ENCODE measurements around the gene NCCRP1.

The NCCRP1 gene

GRCh38 chr19:39181500-39182173 lies 15.1 kb upstream of the NCCRP1 start:
- DNase-seq = no peak

DNA sequence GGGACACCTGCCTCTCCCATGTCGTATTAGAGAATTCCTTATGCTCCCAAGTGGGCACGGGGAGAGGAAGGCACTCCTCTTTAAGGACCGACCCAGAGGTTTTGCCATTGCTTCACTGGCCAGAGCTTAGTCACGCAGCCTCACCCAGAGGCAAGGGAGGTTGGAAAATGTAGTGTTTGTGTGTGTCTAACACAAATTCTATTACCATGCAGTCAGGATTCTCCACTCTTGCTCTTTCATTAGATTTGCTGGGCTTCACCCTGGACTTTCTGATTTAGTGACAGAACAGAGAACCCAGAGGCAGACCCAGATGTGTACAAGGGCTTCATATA lies 14.6 kb upstream of the NCCRP1 start:
- DNase-seq = no peak

DNA sequence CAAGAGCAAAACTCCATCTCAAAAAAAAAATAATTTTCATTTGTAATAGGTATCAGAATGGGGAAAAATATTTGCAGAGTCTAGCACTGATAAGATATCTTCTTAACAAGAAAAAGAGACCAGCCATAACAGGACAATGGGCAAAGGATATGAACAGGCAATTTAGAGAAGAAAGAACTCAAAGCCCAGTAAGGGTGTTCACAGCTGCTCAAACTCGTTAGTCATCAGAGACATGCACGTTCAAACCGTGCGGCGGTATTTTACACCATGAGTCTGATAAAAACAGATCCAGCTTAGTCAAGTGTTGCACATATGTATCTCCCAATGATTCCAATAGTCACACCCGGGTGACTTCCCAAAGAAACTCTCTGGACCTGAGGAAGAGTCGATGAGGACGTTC lies 13.7 kb upstream of the NCCRP1 start:
- DNase-seq = no peak

GRCh38 chr19:39186391-39186790 lies 10.4 kb upstream of the NCCRP1 start:
- no peak for DNase-seq

DNA sequence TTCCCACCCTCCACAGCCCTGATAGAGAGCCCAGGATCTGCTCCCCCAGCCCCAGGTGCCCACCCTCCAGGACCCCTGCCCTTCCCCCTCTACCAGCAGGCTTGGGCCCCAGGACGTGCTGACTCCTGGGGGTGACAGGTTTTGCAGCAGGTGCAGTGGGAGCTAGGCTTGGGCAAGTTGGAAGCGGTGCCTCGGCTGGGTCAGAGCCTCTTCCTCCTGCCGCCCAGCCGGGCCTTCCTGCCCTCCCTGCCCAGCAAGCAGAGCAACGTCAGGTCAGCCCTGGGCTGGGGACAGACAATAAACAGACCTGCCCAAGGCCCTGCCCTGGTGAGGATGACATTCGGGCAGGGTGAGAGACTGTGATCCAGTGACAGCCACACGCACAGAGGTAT lies 9.2 kb upstream of the NCCRP1 start:
- no peak for DNase-seq

- no peak for DNase-seq
These were observed 7.8 kb upstream of the NCCRP1 start for GRCh38 chr19:39188960-39189359.

- no peak for DNase-seq
These were observed 6.0 kb upstream of the NCCRP1 start for GRCh38 chr19:39190768-39191167.

- no peak for DNase-seq
These were observed 3.9 kb upstream of the NCCRP1 start for GRCh38 chr19:39192846-39193245.

GRCh38 chr19:39193803-39194202 lies 3.0 kb upstream of the NCCRP1 start:
- DNase-seq = no peak

GRCh38 chr19:39194832-39195542 lies 1.8 kb upstream of the NCCRP1 start:
- no peak for DNase-seq

- peak; percentile 35 for DNase-seq
These were observed 1.0 kb upstream of the NCCRP1 start for GRCh38 chr19:39195755-39196154.

- no peak for DNase-seq
These were observed 444 bp upstream of the NCCRP1 start for GRCh38 chr19:39196320-39196719.

- DNase-seq = peak; percentile 4
These were observed 1.0 kb downstream of the NCCRP1 start for GRCh38 chr19:39197808-39198207.

- no peak for DNase-seq
These were observed 2.3 kb downstream of the NCCRP1 start for GRCh38 chr19:39199025-39199424.

- no peak for DNase-seq
These were observed 3.5 kb downstream of the NCCRP1 start for GRCh38 chr19:39200066-39200802.

DNA sequence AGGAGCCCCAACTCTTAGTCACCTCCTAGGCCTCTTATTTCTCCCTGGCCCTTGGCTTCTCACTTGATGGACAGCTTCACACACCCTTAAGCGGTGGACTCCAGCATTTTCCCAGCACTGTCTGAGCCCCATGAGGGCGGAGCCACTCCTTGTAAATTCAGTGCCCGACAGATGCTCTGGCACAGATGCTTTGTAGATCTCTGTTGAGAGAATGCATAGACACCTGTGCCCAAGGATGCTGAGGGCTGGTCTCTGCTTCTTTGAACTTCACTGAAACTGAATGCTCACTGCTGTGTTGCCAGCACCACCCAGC lies 4.0 kb downstream of the NCCRP1 start:
- no peak for DNase-seq

DNA sequence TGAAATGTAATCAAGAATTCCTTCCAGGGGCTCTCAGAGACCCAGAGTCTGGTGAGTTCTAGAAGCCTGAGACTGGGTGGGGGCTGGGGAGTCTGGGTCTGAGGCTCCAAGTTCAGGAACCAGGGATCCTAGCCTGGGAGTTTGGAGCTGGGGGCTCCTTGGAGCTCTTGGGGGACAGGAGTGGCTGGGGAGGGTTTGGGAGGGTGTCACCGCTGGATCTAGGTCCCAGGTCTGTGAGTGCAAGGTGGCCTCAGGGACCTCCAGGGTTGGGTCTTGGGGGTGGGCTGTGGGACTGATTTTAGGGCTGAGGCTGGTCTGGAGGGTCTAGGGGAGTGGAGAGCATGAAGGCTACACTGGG lies 6.2 kb downstream of the NCCRP1 start:
- DNase-seq = no peak

DNA sequence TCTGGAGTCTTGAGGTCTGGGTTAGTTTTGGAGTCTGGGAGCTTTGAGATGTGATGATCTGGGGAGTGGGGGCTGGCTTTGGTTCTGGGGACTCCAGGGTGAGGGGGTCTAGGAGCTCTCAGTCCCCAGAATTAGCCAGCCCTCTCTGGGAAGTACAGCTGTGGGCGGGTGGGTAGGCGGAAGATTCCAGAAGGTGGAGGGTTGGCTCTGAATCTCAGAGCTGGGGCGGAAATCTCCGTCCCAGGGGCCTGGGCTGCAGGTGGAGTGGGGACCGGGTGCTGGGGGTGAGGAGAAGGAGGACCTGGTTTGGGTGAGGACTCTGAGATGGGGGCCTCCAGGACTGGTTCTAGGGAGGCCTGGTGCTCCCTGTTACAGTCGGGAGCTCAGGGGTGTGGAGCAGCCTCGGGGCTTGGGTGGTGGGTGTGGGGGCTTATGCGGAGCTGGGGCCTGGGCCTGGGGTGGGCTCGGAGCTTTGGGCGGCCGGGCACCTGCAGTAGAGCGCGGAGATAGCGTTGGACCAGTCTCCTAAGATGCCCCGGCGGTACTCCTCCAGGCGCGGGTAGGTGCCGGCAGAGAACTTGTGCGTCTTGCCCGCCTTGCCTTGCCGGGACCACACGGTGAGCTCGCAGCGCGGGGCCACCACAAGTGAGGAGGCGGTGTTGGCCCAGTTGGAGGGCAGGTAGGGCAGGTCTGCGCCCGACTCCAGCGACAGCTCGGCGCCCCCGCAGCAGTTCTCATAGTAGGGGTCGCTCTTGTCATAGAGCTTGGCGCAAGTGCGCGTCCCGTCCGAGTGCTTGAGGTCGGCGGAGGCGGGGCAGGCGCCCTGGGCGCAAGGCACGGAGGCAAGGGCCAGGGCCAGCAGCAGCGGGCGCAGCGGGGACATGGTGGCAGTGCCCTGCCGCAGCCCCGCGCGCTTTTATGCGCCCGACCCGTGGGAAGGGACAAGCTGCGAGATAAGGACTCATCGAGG lies 6.9 kb downstream of the NCCRP1 start, which contains the start of gene SYCN:
SYCN (minus strand) TSS at position 892 of the 970 bp plus-strand sequence; CDS start at position 883, 9 bp downstream.
- no peak for DNase-seq

DNA sequence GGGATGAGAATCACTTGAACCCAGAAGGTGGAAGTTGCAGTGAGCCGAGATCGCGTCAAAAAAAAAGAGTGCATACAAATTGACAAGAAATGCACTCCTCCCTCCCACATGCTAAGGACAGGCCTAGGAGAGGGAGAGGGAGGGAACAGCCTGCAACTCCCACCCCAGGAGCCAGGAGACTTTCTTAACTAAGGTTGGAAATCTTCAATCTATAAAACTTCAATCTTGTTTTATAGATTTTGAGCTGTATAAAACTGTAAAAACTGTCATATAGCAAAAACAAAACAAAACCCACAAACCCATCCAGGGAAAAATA lies 8.6 kb downstream of the NCCRP1 start:
- DNase-seq = no peak

DNA sequence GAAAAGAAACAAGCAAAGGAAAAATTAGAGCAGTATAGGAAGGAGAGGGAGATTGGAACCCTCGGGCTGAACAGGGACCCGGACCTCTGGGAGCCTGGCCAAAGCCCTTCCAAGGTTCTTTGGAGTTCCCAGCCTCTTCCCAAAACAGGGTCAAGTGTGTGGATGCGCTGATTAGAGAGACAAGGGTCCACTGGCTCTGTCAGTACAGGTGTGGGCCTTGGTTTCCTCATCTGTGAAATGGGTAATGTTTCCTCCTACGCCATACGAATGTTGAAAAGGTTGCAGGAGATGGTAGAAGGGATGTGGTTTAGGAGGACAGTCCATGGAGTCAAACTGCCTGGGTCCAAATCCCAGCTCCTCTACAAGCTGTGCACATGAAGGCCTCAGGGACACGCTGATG lies 9.4 kb downstream of the NCCRP1 start:
- DNase-seq = no peak

DNA sequence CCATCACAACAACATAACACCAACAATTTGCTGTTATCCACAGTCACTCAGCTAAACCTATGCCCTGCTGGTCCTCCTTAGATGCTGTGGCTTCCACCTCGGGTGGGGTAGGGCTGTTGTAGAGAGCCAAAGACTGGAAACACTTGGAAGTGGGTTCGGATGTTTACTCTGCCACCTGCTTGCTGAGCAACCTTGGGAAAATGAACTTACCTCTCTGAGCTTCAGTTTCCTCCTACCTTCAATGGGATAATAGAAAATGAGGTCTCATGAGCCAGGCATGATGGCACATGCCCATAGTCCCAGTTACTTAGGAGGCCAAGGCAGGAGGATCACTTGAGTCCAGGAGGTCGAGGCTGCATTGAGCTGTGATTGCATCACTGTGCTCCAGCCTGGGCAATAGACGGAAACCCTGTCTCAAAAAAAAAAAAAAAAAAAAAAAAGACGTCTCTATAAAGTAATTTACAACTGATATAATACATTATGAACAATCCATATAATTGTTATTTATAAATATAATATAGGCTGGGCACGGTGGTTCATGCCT lies 10.6 kb downstream of the NCCRP1 start:
- DNase-seq = no peak

DNA sequence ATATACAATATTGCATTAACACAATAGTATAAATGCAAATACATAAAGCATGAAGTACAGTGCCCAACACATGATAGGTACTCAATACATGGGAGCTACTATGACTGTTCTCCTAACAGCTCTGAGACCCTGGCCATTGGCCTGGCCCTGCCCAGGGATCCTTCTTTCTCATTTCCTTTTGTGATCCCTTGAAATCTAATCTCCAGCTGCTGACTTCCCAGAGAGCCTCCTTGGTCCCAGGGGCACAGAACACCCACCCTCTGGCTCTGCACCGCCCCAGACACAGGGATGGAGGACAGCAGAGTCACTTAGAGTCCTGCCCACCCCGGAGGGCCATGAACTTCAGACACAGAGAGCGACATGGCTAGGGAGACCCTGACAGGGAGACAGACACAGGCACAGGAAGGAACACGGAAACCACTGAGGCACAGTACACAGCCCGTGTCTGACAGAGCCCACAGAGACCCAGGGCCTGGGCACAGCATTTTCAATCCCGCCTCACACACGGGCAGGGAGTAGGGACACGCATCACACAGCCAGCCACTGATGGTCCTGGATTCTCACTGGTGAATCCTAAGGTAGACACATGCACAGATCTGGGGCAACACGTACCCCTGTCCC lies 11.5 kb downstream of the NCCRP1 start:
- DNase-seq = no peak

GRCh38 chr19:39209196-39209595 lies 12.4 kb downstream of the NCCRP1 start:
- no peak for DNase-seq
